Measurements from ENCODE around the gene SIGLEC7.
"Not testable (repeated sequence)": the region's sequence is repeated elsewhere in the genome, so short reads cannot be mapped to it uniquely, and the experiment has no call there.

SIGLEC7 gene

GRCh38 chr19:51139299-51140014 is 2.6 kb upstream of the SIGLEC7 start:
- DNase-seq (ENCODE audit: low spot score) = no peak

GRCh38 chr19:51140441-51140840 is 1.7 kb upstream of the SIGLEC7 start:
- no peak for DNase-seq (ENCODE audit: low spot score)

GRCh38 chr19:51141181-51141580 is 920 bp upstream of the SIGLEC7 start:
- DNase-seq (ENCODE audit: low spot score) = no peak

GRCh38 chr19:51142809-51143475 is 841 bp downstream of the SIGLEC7 start:
- DNase-seq (ENCODE audit: low spot score) = not testable (repeated sequence)

- DNase-seq (ENCODE audit: low spot score) = no peak
Measured at GRCh38 chr19:51143486-51143885, 1.4 kb downstream of the SIGLEC7 start.

GRCh38 chr19:51144482-51145045 is 2.5 kb downstream of the SIGLEC7 start:
- DNase-seq (ENCODE audit: low spot score) = no peak

- no peak for DNase-seq (ENCODE audit: low spot score)
Measured at GRCh38 chr19:51145916-51146493, 3.9 kb downstream of the SIGLEC7 start.

- DNase-seq (ENCODE audit: low spot score) = no peak
Measured at GRCh38 chr19:51146751-51147150, 4.7 kb downstream of the SIGLEC7 start.

- DNase-seq (ENCODE audit: low spot score) = peak; percentile 9
Measured at GRCh38 chr19:51147663-51148062, 5.6 kb downstream of the SIGLEC7 start.

- no peak for DNase-seq (ENCODE audit: low spot score)
Measured at GRCh38 chr19:51148580-51148979, 6.5 kb downstream of the SIGLEC7 start.

GRCh38 chr19:51150627-51151026 is 8.5 kb downstream of the SIGLEC7 start:
- DNase-seq (ENCODE audit: low spot score) = no peak

- no peak for DNase-seq (ENCODE audit: low spot score)
Measured at GRCh38 chr19:51156710-51157109, 14.6 kb downstream of the SIGLEC7 start.

GRCh38 chr19:51157265-51157664 is 15.2 kb downstream of the SIGLEC7 start:
- no peak for DNase-seq (ENCODE audit: low spot score)

GRCh38 chr19:51158474-51159129 is 16.5 kb downstream of the SIGLEC7 start:
- peak; percentile 73 for DNase-seq (ENCODE audit: low spot score)

- DNase-seq (ENCODE audit: low spot score) = no peak
Measured at GRCh38 chr19:51159656-51160055, 17.6 kb downstream of the SIGLEC7 start.

GRCh38 chr19:51161266-51161665 is 19.2 kb downstream of the SIGLEC7 start:
- no peak for DNase-seq (ENCODE audit: low spot score)

- DNase-seq (ENCODE audit: low spot score) = no peak
Measured at GRCh38 chr19:51161867-51162496, 19.9 kb downstream of the SIGLEC7 start.

GRCh38 chr19:51163257-51163656 is 21.2 kb downstream of the SIGLEC7 start:
- no peak for DNase-seq (ENCODE audit: low spot score)

GRCh38 chr19:51164215-51164614 is 22.1 kb downstream of the SIGLEC7 start:
- DNase-seq (ENCODE audit: low spot score) = no peak

GRCh38 chr19:51166846-51167490 is 24.9 kb downstream of the SIGLEC7 start:
- no peak for DNase-seq (ENCODE audit: low spot score)

GRCh38 chr19:51168564-51169282 is 26.6 kb downstream of the SIGLEC7 start:
- no peak for DNase-seq (ENCODE audit: low spot score)
